ENCODE data around the gene DCUN1D2. TPM values are rescaled to one million over a fixed set of nuclear protein-coding genes. Genes with fewer than 3 reads are reported as not detected.

DCUN1D2 gene
- total RNA-seq, 2 donors from 2014 or later = 35.8 to 44.7 TPM

GRCh38 chr13:113519556-113519955, 29.0 kb upstream of the DCUN1D2 start:
- 96 to 100% methylated on average over 14 of the region's 14 CpGs for WGBS, 2 experiments (ENCODE audit: insufficient coverage in 1 of 2, insufficient read length in 1 of 2)
- H3K36me3 ChIP-seq (ENCODE audit: control insufficient read depth, insufficient read depth, low read length) = peaks cover 57% of the 10 kb centered on the region
- no peaks in the 10 kb centered on the region for H3K4me1 ChIP-seq (ENCODE audit: control insufficient read depth, insufficient read depth, low read length)
- no peaks in the 10 kb centered on the region for H3K9me3 ChIP-seq (ENCODE audit: control insufficient read depth, low read length)
- no peak for TF ChIP-seq CTCF (conservative IDR thresholded peaks at IDR 0.05)
- Mint-ChIP-seq H3K4me3 (no peak overlapping the region), H3K27me3 (ENCODE audit: insufficient read depth) (no peaks in the 10 kb centered on the region), H3K36me3 (ENCODE audit: low read depth) (peaks cover 70% of the 10 kb centered on the region), H3K9me3 (no peaks in the 10 kb centered on the region), H3K27ac (no peak overlapping the region), H3K4me1 (no peaks in the 10 kb centered on the region)
- H3K27me3 ChIP-seq (ENCODE audit: control insufficient read depth, insufficient read depth, low read length, poor library complexity, severe bottlenecking) = no peaks in the 10 kb centered on the region
- no peak overlapping the region for H3K27ac ChIP-seq (ENCODE audit: low read depth, low read length)
- no peak overlapping the region for H3K9ac ChIP-seq (ENCODE audit: extremely low read depth, low read length, poor library complexity, severe bottlenecking)
- no peak overlapping the region for H3K4me3 ChIP-seq (ENCODE audit: low read length)
- DNase-seq = no peak

- no peak for DNase-seq
- H3K27me3 ChIP-seq (ENCODE audit: control insufficient read depth, insufficient read depth, low read length, poor library complexity, severe bottlenecking) = no peaks in the 10 kb centered on the region
- H3K9me3 ChIP-seq (ENCODE audit: control insufficient read depth, low read length) = no peaks in the 10 kb centered on the region
- no peak overlapping the region for H3K27ac ChIP-seq (ENCODE audit: low read depth, low read length)
- peaks cover 62% of the 10 kb centered on the region for H3K36me3 ChIP-seq (ENCODE audit: control insufficient read depth, insufficient read depth, low read length)
- Mint-ChIP-seq H3K9me3 (no peaks in the 10 kb centered on the region), H3K27ac (no peak overlapping the region), H3K4me3 (no peak overlapping the region), H3K27me3 (ENCODE audit: insufficient read depth) (no peaks in the 10 kb centered on the region), H3K4me1 (no peaks in the 10 kb centered on the region), H3K36me3 (ENCODE audit: low read depth) (peaks cover 60% of the 10 kb centered on the region)
- WGBS, 2 experiments (ENCODE audit: insufficient coverage in 1 of 2, insufficient read length in 1 of 2) = 95 to 96% methylated on average over 19 to 21 of the region's 21 CpGs
- H3K4me1 ChIP-seq (ENCODE audit: control insufficient read depth, insufficient read depth, low read length) = no peaks in the 10 kb centered on the region
- TF ChIP-seq CTCF (conservative IDR thresholded peaks at IDR 0.05) = no peak
- no peak overlapping the region for H3K9ac ChIP-seq (ENCODE audit: extremely low read depth, low read length, poor library complexity, severe bottlenecking)
- H3K4me3 ChIP-seq (ENCODE audit: low read length) = no peak overlapping the region
These were observed 27.7 kb upstream of the DCUN1D2 start for GRCh38 chr13:113518076-113518803.

GRCh38 chr13:113514847-113515246, 24.3 kb upstream of the DCUN1D2 start:
- TF ChIP-seq CTCF (conservative IDR thresholded peaks at IDR 0.05) = no peak
- H3K36me3 Mint-ChIP-seq (ENCODE audit: low read depth) = peaks cover 52% of the 10 kb centered on the region

More at GRCh38 chr13:113514847-113515246, 24.3 kb upstream of the DCUN1D2 start:
- Histone ChIP-seq H3K27me3 (ENCODE audit: control insufficient read depth, insufficient read depth, low read length, poor library complexity, severe bottlenecking) (no peaks in the 10 kb centered on the region), H3K9ac (ENCODE audit: extremely low read depth, low read length, poor library complexity, severe bottlenecking) (no peak overlapping the region), H3K4me1 (ENCODE audit: control insufficient read depth, insufficient read depth, low read length) (no peaks in the 10 kb centered on the region), H3K9me3 (ENCODE audit: control insufficient read depth, low read length) (no peaks in the 10 kb centered on the region), H3K27ac (ENCODE audit: low read depth, low read length) (no peak overlapping the region), H3K4me3 (ENCODE audit: low read length) (no peak overlapping the region), H3K36me3 (ENCODE audit: control insufficient read depth, insufficient read depth, low read length) (peaks cover 57% of the 10 kb centered on the region)
- no peaks in the 10 kb centered on the region for H3K9me3 Mint-ChIP-seq
- no peak overlapping the region for H3K4me3 Mint-ChIP-seq
- H3K4me1 Mint-ChIP-seq = peaks cover 8% of the 10 kb centered on the region
- H3K27me3 Mint-ChIP-seq (ENCODE audit: insufficient read depth) = no peaks in the 10 kb centered on the region
- WGBS, 2 experiments (ENCODE audit: insufficient coverage in 1 of 2, insufficient read length in 1 of 2) = 92 to 95% methylated on average over 4 to 5 of the region's 5 CpGs
- H3K27ac Mint-ChIP-seq = no peak overlapping the region
- DNase-seq = no peak
